Measurements from ENCODE around the gene TENM3.
"Not testable (repeated sequence)": the region's sequence is repeated elsewhere in the genome, so short reads cannot be mapped to it uniquely, and the experiment has no call there.

The TENM3 gene

DNA sequence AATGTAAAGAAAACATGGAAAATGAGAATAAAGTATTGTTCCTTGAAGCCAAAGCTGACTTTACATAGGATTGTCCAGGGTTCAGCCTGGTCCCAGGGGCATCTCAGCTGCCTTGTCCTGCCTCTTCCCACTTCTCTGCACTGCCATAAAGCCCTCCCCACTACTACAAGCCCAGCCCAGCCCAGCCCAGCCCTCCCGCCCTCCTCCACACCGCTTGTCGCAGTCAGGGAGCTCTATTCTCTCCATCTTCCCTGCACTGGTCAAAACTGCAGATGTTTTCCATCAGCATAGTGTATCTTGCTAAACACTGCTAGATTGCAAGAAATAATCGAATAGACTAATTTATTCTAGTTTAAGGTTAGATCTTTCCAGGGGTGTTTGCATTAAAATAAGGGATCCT is 100.3 kb downstream of the TENM3 start:
- no peak for DNase-seq

DNA sequence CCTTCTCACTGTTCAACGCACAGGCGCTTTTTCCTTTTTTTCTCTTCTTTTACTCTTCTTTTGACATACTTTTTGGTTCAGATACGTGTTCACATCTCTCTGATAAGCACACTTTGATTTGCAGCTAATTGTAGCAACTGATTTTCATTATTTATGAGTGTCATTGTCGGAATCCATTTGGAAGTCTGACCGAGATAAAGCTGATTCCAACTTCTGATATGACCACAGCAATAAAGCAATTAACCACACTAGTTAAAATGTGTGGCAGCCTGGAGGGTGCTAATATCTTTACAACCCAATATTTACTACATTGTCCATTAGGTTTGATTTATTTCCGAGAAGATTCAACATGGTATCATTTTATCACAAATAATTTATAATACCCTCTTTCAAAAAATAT is 101.8 kb downstream of the TENM3 start:
- DNase-seq = no peak

DNA sequence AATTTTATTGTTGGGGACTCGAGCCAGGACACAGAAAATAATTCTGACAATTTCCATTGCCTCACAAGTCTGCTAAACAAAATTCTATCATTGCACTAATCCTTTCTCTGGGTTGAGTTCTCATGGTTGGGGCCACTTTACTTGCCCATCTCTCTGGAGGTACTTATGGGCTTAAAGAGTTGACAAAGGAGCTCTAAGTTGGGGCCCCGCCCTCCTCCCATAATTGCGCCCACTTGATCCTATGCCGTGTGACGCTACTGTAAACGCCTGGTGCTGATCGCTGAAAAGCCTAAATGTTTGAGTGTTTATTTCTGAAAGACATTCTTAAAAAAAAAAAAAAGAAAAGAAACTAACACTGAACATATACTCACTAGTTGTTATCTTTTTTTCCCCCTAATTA is 103.0 kb downstream of the TENM3 start:
- DNase-seq = no peak

DNA sequence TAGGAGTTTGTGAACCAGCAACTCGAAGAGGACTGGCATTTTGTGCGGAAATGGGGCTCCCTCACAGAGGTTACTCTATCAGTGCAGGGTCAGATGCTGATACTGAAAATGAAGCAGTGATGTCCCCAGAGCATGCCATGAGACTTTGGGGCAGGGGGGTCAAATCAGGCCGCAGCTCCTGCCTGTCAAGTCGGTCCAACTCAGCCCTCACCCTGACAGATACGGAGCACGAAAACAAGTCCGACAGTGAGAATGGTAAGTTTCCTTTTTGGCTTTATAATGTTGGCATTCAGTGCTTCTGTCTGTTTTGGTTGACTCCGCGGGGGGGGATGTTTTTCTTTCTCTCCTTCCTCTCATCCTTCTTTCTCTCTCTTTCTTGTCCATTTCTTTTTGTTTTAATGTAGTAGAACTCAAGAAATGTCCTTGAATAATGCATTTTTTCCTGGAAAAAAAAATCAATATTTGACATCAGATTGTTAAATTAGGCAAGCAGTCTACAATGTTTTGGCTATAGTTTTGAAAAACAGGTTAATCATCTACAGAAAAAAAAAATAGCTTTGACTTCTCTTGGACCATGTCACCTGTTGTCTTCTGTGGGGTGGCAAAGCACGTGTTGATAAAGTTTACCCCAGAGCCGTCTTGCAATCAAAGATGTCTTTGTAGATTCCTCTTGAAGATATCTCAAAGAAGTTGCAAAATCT is 103.6 kb downstream of the TENM3 start:
- DNase-seq = no peak

DNA sequence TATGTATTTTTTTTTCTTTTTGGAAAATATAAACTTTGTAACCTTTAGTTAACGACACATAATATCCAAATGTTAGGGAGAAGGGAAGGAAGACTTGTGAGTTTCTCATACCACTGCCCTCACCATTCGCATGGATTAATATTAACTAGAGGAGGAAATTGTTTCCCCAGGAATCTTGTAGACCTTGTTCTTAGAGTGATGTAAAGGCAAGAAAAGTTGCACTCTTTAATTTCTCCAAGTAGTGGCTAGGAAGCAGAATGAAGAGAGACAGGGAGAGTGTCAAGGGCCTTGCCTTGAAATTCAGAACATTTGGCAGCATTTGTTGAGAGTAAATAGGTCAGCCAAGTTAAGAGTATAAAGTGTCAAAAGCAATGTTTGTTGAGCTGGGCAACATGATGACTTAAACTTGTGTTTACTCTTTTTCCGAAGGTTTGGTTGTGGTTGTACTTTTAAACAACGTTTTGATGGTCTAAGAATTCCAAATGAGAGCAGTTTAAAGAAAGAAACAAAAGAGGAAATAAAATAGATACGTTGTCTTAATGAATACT is 105.7 kb downstream of the TENM3 start:
- DNase-seq = no peak

DNA sequence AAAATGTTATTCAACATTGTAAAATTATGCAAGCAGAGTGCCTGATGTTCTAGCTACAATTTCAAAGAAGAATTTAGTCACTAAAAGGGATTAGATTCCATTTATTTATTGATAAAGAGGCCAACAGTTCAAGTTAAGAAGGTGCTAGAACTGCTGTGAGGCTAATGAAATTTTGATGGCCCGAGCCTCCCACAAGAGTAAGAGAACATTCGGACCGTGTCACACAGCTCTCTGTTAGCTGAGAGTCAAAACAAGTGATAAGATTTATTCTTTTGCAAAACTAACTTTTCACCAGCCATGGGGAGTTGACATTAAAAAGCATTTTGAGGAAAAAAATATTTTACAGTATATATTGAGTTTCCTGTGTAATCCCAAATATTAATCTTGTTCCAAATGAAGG is 106.8 kb downstream of the TENM3 start:
- no peak for DNase-seq

DNA sequence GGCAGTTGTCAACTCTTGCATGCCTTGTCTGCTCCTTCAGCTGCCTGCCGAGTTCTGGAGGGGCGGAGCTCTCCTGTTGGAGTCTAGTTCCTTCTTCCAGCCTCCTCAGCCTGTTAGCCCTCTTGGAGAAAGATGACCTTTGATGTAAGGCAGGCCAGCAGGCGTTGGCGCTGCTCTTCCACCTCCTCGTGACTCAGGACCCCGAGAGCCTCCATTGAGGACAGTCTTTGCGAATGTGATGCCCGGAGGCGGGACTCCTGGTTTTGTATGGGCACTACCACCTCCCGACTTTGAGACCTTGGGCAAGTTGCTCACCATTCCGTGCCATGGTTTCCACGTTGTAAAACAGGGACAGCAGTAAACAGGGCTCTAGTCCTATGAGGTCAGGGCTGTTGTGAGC is 108.3 kb downstream of the TENM3 start:
- DNase-seq = no peak

DNA sequence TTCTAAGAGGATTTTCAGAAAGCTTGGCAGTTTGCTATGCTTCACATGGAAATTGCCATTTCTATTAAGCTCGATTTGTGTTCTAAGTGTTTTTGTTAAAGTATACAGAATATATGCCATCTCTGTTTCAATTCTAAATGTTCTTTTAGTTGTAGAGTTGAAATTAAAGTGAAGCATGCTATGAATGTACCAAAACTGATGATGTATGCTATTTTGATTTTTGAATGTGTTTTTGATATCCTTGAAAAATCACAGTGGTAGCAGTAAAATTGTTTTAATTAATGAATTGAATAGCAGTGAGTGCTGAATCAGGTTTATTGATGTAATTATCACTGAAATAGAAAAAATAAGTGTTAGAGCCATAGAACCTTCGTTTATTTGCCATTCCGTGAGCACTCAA is 110.9 kb downstream of the TENM3 start:
- DNase-seq = no peak

DNA sequence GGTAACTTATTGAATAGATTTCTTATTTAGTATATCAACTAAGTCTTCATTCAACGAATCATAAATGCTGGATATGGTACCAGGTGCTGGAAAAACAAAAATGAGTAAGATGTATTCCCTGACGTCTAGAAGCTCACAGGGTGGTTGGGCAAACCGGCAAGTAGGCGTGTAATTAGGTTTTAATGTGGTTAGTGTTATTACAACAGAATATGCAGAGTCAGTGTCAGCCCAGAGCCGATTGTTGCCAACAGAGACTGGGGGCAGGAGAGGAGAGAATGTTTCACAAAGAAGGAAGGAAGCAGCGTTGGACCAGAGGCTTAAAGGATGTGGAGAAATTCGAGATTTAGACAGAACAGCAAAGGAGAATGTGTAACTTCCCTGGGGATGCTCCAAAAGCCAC is 111.7 kb downstream of the TENM3 start:
- no peak for DNase-seq

DNA sequence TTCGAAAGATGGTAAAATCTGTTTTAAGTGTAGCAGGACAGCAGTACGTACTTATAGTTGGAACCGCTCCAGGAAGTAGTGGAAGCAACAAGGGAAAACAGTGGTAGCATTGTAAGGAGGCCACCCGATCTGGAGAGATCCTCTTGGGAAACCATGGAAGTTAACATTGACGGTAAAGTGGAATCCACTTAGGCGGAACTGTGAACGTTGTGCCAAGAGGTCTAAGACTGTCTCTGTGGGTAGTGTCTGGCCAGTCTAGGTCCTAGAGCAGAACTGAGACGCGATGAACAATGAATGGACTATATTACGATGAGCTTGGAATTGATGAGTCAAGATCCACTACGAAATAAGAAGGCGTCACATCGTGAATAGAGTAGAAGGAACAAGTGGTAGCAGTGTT is 124.0 kb downstream of the TENM3 start:
- no peak for DNase-seq

DNA sequence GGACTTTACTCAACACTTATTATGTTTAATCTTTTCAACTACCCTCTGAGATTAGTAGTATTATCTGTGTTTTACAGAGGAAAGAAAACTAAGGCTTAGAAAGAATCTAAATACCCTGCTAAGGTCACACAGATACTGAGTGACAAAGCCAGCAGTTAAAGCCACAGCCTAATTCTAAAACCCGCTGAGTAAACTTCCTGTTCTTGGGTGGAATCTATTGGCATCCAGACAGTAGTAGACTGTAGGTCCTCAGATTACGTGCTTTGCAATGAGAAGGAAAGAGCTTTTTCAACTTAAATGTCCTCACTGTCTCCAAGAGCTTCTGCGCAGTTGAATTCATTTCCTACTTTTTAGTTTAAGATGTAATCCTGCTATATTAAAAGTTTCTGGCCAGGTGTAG is 126.0 kb downstream of the TENM3 start:
- no peak for DNase-seq

DNA sequence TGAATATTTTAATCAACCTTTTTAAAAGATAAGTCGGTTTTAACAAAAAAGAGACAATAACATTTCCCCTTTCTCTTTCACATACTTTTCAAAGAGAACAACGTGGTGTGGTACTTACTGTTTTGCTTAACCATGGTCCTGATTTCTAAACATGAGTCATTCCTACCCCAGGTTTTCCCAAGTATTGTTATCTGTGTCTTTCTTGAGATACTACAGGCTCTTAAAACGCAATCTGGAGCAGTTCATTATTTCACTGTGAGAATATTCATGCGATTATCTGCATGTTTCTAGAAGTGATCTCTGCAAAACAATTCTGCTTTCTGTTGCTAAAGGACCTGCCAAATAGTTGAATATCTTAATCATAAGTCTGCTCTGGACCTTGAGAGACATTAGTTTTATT is 127.3 kb downstream of the TENM3 start:
- DNase-seq = no peak

DNA sequence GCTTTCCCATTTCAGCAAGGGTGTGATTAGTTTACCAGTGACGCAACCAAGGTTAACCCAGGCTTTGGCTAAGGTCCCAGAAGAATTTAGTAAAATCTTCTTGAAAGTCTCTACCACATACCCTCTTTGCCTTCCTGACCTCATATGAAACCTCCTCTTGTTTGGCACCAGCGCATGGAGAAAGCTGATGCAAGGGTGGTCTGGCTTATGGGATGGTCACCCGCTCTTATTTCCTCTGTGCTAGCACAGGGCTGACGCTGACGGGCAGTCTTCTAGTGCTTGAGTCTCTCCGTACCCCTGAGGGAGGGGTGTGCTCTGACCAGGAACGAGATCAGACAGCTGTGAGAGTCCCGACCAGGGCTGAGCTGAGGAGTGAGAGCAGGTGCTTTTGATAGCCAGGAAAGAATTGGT is 137.6 kb downstream of the TENM3 start:
- DNase-seq = no peak

DNA sequence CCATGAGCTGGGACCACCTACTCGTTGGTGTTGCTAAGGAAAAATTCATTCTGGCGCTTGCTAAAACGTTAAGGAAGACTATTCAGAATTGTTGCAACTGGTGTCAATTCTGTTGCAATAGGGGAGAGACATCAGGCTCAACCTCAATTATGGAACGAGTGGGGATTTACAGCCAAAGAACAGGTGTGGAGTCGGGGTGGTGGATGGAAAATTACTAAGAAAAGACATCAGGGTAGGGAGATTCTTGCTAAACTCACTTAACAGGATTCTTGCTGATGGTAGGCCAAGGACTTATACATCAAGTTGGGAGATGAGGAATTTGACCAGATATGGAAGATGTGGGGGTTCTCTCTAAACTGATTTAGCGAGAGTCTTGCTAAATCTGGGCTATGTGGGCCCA is 139.7 kb downstream of the TENM3 start:
- DNase-seq = no peak

DNA sequence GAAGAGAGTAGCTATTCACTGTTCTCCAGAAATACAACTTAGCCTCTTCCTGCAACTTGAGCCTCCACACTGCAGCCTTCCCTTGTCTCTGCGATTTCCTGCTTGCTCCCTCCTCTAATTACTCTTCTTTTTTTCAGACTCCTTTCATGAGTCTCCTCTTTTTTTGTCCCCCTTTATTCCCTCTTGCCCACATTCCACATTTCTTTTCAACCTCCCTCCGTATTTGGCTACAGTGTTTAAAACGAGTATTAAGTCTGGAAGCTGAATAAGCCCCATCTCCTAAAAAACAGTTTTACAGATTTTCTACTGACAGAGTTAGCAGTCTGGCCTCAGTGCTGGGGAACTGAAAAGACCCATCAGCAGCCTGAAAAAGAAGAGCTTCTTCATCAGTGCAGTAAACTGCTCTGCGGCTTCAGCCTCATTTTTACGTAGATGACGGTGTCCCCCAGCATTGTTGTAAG is 141.5 kb downstream of the TENM3 start:
- DNase-seq = no peak

DNA sequence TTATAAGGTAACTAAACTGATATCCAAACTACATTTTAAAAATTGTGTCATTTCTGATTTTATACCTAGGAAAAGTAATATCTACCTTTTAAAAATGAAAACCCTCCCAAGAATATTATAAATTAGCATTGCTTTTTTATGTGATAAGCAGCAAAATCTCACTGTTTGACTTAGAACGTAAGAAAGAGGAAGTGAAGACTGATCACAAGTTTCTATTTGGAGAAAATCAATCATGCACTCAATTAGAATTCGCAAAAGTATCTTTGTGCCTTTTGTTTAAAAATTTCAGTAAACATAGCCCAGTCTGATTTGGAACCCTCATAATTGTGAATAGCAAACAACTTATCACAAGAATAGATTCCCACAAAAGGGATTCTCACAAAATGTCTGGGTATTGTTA is 142.7 kb downstream of the TENM3 start:
- no peak for DNase-seq

DNA sequence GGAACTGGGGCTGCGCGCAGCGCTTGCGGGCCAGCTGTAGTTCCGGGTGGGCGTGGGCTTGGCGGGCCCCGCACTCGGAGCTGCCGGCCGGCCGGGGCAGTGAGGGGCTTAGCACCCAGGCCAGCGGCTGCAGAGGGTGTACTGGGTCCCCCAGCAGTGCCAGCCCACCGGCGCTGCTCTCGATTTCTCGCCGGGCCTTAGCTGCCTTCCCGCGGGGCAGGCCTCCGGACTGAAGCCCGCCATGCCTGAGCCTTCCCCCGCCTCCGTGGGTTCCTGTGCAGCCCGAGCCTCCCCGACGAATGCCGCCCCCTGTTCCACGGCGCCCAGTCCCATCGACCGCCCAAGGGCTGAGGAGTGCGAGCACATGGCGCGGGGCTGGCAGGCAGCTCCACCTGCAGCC is 143.4 kb downstream of the TENM3 start:
- not testable (repeated sequence) for DNase-seq

DNA sequence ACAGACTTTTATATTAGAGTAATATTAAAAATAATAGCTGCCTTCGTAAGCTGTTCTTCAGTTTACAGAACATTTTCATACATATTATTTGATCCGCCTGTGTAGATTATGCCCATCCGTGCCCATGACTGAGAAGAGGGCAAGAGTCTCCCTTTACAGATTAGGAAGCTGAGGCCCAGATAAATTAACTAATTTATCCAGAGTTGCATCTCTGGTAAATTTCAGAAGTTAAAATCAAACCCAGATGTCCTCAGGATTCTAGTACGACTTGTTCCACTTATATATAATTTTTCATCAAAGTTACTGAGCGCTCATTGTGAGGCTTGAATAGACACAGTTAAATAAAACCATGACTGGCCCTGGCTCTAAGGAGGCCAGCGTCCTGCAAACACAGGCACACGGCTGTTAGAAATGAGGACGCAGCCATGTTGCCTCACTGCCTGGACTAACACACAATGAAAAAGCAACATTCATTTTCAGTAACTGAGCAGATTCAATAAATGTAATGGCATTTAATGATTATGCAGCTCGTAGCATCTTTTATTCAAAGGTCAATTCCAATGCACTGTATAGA is 148.0 kb downstream of the TENM3 start:
- no peak for DNase-seq

DNA sequence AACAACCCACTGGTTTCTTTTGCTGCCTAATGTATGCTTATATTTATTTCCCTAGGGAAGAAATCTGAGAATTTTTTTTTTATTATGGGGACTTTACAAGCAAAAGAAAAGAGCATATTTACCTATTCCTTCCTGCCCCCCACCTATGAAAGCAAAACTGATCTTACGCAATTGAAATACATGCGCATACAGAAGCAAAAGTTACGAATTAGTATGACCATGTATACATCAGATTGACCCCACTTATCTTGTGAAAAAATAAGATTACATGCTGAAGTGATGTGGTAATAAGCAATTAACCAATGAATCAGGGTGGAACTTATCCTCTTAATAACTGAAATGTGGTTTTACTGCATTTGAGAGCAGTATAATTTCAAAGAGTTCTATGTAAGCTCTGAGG is 151.0 kb downstream of the TENM3 start:
- DNase-seq = no peak

DNA sequence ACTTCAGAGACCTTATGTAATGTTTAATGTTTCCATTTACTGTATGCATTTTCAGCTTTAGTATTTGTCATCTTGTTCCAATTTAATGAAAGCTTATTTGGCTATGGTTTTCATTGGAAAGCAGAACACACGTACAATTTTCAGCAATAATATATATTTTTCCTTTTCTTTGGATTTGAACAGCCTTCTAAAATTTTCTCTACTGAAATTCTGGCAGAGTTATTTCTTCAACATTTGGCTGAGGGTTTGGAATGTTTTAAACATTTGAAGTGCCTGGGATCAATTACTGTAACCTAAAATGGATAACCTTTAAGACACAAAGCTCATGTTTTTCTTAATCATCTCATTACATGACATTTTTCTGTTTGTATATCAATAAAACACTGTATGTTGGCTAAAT is 156.9 kb downstream of the TENM3 start:
- no peak for DNase-seq

DNA sequence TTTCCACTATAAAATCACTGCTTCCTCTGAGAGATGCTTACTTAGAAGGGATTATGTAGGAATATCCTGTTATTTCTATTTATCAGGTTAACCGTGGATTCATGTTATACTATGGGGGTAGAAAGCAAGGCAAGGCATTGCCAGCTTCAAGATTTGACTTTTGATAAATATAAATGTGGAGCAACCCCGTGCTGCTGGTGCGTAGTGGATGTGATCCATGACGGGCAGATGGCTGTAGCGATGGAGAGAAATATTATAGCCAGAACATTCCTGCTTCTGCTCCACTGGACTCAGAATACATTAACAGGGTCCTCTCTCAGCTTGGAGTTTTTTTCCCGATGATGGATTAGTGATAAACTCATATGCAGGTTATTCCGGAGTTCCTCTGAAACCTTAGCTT is 157.6 kb downstream of the TENM3 start:
- DNase-seq = no peak

DNA sequence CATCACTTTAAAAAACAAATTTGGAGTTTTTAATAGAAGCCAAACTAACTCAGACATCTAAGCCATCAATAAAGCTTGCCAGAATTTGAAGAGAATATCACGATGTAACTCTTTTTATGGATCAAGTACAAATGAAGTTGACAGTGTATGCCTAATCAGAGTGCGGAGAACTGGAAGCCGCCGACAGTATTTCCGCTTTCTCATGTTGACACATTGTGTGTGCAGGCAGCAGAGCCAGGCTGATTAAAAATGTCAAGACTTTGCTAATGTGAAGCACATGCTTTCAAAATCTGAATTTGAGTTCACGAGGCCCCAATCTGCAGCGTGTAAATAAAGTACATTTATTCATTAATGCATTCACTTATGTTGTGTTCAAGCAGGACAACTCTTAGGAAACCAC is 161.2 kb downstream of the TENM3 start:
- no peak for DNase-seq

DNA sequence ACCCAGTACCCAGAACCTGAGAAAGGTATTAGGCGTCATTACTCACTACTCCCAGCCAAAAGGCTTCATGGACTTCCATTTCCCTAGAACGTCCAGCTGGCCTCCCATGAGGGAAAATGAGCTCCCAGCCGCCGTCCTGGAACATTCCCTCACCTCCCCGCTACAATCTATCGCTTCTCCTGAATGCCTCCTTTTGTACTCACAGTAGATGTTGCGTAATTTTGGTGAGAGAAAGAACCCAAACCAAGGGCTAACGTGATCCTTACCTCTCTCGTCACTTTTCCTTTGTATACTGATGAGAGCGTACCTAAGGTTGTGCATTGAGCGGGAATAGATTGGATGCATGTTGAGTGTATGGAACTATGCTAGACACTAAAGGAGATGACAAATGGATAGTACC is 161.9 kb downstream of the TENM3 start:
- no peak for DNase-seq

DNA sequence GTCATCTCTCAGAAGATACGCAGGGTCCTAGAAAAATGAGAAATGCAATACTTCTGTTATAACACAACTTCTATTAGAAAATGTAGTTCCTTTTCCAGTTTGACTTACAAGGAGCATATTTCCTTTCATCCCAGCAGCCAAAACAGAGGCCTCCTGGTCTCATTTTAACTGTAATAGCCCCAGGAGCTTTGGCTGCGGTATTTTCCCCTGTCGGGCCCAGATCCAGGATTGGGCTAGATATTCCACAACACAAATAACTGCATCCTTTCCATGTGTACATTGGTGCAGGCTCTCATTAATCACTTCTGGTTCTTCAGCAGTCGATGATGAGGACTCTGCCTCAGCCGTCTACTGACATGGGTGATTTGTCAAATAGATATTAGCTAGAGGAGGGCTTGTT is 166.1 kb downstream of the TENM3 start:
- DNase-seq = no peak

DNA sequence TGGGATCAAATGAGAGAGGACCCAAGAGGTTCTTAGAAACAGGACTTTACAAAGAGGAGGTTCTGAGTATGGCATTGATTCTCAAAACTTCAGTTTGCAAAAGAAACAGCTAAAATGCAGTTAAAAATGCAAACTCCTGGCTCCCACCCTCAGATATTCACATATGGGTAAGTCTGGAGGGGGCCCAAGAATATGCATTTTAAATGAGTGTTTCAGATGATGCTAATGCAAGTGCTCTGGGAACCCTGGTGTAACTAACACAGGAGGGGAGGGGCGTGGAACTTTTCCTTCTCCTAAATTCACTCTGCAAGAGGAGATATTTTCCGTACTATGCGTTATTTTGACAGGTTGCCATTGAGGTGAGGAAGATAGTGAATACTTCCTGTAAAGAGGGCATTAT is 168.2 kb downstream of the TENM3 start:
- DNase-seq = no peak

Measured in NCI-H748 treated with DMSO at 0.1 percent for 48 hours (cell line).